Transverse colon (tissue), 4 donors: Measurements from ENCODE around the gene PRSS38. TPM values are rescaled to one million over a fixed set of nuclear protein-coding genes. Genes with fewer than 3 reads are reported as not detected.

Experiments used
- DNase-seq: peaks from one replicate; pipeline ENCODE4 v3.0.0-alpha.2; 2019
- H3K27ac ChIP-seq, 4 donors: fragments of 200-600 bp; sonication (generic); 2 replicates each; pipeline ENCODE4 v1.5.1; 2016 to 2018; ENCODE audit warnings: inconsistent platforms in 4 of 4
- H3K27me3 ChIP-seq: fragments of 200-600 bp; sonication (generic); 2 replicates; pipeline ENCODE4 v1.5.1; 2017; ENCODE audit warnings: inconsistent platforms
- H3K36me3 ChIP-seq, 4 donors: fragments of 200-600 bp; sonication (generic); 2 replicates each; pipeline ENCODE4 v1.5.1; 2017 to 2019; ENCODE audit warnings: inconsistent platforms in 4 of 4
- H3K4me1 ChIP-seq, 4 donors: fragments of 200-600 bp; sonication (generic); 2 replicates each; pipeline ENCODE4 v1.5.1; 2017 to 2020; ENCODE audit warnings: inconsistent platforms in 4 of 4
- H3K4me3 ChIP-seq, 4 donors: fragments of 200-600 bp; sonication (generic); 1 replicate in 1 of 4; 2 replicates in 3 of 4; pipeline versions ENCODE4 v1.5.1 to v1.6.1; 2017 to 2019; ENCODE audit warnings: inconsistent platforms in 4 of 4
- H3K9me3 ChIP-seq, 2 donors: fragments of 200-600 bp; sonication (generic); 2 replicates each; pipeline ENCODE4 v1.5.1; 2017 to 2019; ENCODE audit warnings: inconsistent platforms in 2 of 2
- EP300 ChIP-seq: sonication (generic); formaldehyde crosslinking; IDR thresholded peaks from one replicate; pipeline ENCODE4 v1.6.1; 2017; ENCODE audit warnings: antibody characterized with exemption, low read depth
- POLR2A ChIP-seq: fragments of 450-650 bp; IDR thresholded peaks from one replicate; pipeline ENCODE4 v1.6.1; 2016; ENCODE audit warnings: antibody characterized with exemption, mild to moderate bottlenecking, moderate library complexity
- POLR2AphosphoS5 ChIP-seq, 3 donors: sonication (generic); formaldehyde crosslinking; IDR thresholded peaks; one replicate each; pipeline ENCODE4 v1.6.1; 2016; ENCODE audit warnings: antibody characterized with exemption in 3 of 3
- WGBS, 2 donors: methylation state at CpG; one replicate each; pipeline ENCODE4 v1.1.5; 2018; ENCODE audit warnings: low coverage in 1 of 2; 5-methylcytosine and 5-hydroxymethylcytosine counted together
- in situ Hi-C, 4 donors: fragments of 200-750 bp; cut with MboI; loops; one replicate each; pipeline versions ENCODE4 v1.15.0 to v1.15.1; 2017; ENCODE audit warnings: low sequenced_read_pairs in 3 of 4, low pct_ligation_motif_present in 1 of 4, low pct_unique_long_range_greater_than_20kb in 1 of 4
- intact Hi-C: fragments of 100-400 bp; cut with DNase I; formaldehyde crosslinking; loops from one replicate; pipeline ENCODE4 v1.15.1; 2023; ENCODE audit warnings: low total_unique reads
- total RNA-seq, 4 donors: library from RNA; depleted of rRNA; stranded (reverse); fragments of >200 nt; gene quantifications; one replicate each; pipeline ENCODE4 v1.1.0, GENCODE V29; 2016
- TF ChIP-seq, protein P1 (sequence below), 5 experiments: fragments of 200-600 bp in 3 of 5; fragments of 450-650 bp in 2 of 5; sonication (generic) in 3 of 5; IDR thresholded peaks; 1 replicate in 2 of 5; 2 replicates in 3 of 5; pipeline ENCODE4 v1.5.1; 2016 to 2017; ENCODE audit warnings: antibody characterized with exemption in 5 of 5, inconsistent platforms in 3 of 5, mild to moderate bottlenecking in 2 of 5, moderate library complexity in 1 of 5

Gene PRSS38
- total RNA-seq, 4 donors from 2014 or later = not detected

DNA sequence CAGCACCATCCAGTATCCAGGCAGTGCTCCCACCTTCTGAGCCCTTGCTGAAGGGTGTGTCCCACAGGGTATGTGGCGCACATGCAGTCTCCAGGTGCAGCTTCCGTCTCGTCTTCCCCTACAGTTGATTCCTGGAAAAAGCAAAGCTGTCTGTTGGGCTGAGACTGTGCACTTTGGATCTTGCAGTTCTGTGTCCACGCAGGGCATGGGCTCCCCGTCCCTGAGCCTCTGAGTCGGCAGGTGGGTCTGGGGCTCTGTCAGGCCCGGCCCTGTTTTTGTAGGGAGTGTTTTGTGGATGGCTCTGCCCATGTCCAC is 47.4 kb upstream of the PRSS38 start:
- Histone ChIP-seq H3K27me3 (no peaks in the 10 kb centered on the region), H3K4me1 (peaks cover 2 to 10% (median 6%) of the 10 kb centered on the region in 4 donors), H3K27ac (no peak overlapping the region), H3K9me3 (no peaks in the 10 kb centered on the region), H3K36me3 (peaks cover 0 to 5% (median 0%) of the 10 kb centered on the region in 4 donors), H3K4me3 (no peak overlapping the region)
- TF ChIP-seq POLR2A (no peak), EP300 (no peak), POLR2AphosphoS5 (IDR thresholded peaks at IDR 0.05) (no peak)
- TF ChIP-seq, protein P1, sequence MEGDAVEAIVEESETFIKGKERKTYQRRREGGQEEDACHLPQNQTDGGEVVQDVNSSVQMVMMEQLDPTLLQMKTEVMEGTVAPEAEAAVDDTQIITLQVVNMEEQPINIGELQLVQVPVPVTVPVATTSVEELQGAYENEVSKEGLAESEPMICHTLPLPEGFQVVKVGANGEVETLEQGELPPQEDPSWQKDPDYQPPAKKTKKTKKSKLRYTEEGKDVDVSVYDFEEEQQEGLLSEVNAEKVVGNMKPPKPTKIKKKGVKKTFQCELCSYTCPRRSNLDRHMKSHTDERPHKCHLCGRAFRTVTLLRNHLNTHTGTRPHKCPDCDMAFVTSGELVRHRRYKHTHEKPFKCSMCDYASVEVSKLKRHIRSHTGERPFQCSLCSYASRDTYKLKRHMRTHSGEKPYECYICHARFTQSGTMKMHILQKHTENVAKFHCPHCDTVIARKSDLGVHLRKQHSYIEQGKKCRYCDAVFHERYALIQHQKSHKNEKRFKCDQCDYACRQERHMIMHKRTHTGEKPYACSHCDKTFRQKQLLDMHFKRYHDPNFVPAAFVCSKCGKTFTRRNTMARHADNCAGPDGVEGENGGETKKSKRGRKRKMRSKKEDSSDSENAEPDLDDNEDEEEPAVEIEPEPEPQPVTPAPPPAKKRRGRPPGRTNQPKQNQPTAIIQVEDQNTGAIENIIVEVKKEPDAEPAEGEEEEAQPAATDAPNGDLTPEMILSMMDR (IDR thresholded peaks at IDR 0.05) = no peak
- in situ Hi-C loops = loop anchor here (5.0 to 25.0 kb wide), 4 partner anchors 167 to 194 kb away; partner anchors contain the start of gene WNT9A (in 1 of the 4)
- intact Hi-C loops = no loop called here
- WGBS, 2 donors = 82 to 90% methylated on average over 3 to 7 of the region's 7 CpGs
- no peak for DNase-seq

DNA sequence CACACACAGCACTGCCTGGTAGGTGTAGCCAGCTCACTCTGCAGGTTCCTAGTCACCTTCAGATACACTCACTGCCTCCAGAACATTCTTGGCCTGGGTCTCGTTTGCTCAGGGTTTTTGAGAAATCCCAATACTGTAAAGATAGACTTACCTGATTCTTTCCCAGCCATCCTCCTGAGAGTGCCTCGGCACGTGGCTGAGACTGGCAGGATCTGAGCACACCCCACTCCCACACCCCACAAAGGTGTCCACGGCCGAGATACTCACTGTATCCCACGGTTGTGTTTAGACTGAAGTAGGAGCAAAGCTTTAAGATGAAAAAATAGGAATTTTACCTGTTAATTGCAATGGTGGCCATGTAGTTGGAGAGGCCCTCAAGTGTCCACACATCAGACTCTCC is 46.8 kb upstream of the PRSS38 start:
- intact Hi-C loops = no loop called here
- TF ChIP-seq POLR2A (no peak), POLR2AphosphoS5 (IDR thresholded peaks at IDR 0.05) (no peak), EP300 (no peak)
- TF ChIP-seq, protein P1 (IDR thresholded peaks at IDR 0.05) = no peak
- H3K36me3 ChIP-seq = peaks cover 0 to 5% (median 0%) of the 10 kb centered on the region in 4 donors
- in situ Hi-C loops = loop anchor here (5.0 to 25.0 kb wide), 4 partner anchors 166 to 194 kb away; partner anchors contain the start of gene WNT9A (in 1 of the 4)
- no peak overlapping the region for H3K4me3 ChIP-seq
- H3K9me3 ChIP-seq = no peaks in the 10 kb centered on the region
- no peak overlapping the region for H3K27ac ChIP-seq
- 85% methylated on average over 6 of the region's 6 CpGs; no CpG with 5 or more reads in 1 of the 2 donors for WGBS, 2 donors
- H3K27me3 ChIP-seq = no peaks in the 10 kb centered on the region
- peaks cover 0 to 7% (median 3%) of the 10 kb centered on the region in 4 donors for H3K4me1 ChIP-seq
- no peak for DNase-seq

DNA sequence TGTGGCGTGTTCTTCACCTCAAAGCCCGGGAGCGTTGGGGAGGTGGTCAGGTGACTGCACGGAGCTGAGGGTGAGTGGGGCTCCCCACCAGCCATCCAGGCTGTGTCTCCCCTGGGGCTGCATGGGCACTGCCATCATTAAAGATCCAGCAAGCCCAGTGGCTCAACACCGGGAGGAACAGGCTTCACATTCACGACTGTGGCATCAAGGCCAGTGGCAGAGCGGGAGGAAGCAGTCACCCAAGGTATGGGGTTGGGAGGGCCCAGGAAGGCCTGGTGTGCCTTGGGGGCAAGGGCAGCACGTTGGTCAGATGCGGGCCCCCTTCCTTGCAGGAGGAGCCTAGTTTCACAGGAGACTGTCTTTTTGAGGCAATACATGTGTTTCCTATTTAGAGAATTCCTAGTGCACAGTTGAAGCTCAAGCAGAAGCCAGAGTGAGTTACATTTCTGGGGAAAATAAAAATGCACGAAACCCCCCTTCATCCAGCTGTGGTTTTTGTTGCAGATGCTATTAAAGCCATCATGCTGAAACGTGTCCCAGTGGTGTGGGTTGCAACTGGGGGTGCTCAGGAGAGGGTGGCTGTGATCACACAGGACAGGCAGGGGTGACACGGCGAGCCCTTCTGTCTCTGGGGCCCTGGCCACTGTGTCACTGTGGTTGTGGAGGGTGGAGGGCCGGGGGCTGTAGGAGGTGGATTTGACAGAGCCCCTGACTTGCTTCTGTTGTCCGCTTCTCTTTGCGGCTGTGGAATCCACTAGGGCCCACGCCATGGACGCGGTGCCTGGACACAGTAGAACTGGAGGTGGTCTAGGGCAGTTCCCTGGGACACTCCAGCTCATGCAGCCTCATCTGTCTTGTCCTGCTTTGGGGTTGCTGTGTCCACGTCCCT is 46.2 kb upstream of the PRSS38 start:
- peaks cover 0 to 7% (median 3%) of the 10 kb centered on the region in 4 donors for H3K4me1 ChIP-seq
- no peak overlapping the region for H3K27ac ChIP-seq
- H3K4me3 ChIP-seq = no peak overlapping the region
- H3K9me3 ChIP-seq = no peaks in the 10 kb centered on the region
- no peak for TF ChIP-seq EP300
- TF ChIP-seq POLR2A = no peak
- TF ChIP-seq, protein P1 (IDR thresholded peaks at IDR 0.05) = no peak
- no peak for TF ChIP-seq POLR2AphosphoS5 (IDR thresholded peaks at IDR 0.05)
- 97% methylated on average over 20 of the region's 20 CpGs; no CpG with 5 or more reads in 1 of the 2 donors for WGBS, 2 donors
- no peaks in the 10 kb centered on the region for H3K27me3 ChIP-seq
- no peak for DNase-seq
- intact Hi-C loops (no loop called here), in situ Hi-C loops (loop anchor here (5.0 to 25.0 kb wide), 4 partner anchors 166 to 193 kb away; partner anchors contain the start of gene WNT9A (in 1 of the 4))
- H3K36me3 ChIP-seq = peaks cover 0 to 5% (median 0%) of the 10 kb centered on the region in 4 donors

DNA sequence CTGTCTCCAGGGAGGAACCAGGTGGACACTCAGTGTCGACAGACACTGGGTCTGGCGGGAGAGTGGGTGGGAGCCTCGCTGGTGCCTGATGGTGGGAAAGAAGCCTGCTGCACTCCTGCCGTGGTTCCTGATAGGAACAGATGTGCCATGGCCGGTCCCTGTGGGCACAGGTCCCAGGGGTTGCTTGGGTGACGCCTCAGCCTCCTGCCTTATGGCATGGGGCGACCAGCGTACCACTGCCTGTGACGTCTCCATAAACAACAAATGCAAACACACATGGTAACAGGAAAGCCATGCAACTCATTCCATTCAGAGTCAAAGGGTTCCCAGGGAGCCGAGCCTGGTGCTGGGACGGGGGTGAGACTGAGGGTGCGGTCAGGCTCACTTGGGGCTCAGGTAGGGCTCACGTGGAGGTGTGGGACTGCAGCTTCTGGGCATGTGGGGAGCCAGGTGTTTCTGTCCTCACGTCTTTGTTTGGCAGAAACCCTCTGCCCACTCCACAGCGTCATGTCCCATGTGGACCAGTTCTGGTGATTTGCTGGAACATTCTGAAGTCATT is 45.5 kb upstream of the PRSS38 start:
- in situ Hi-C loops (loop anchor here (5.0 to 25.0 kb wide), 4 partner anchors 165 to 192 kb away; partner anchors contain the start of gene WNT9A (in 1 of the 4)), intact Hi-C loops (no loop called here)
- Histone ChIP-seq H3K27me3 (no peaks in the 10 kb centered on the region), H3K36me3 (peaks cover 0 to 5% (median 0%) of the 10 kb centered on the region in 4 donors), H3K4me3 (no peak overlapping the region), H3K4me1 (peaks cover 0 to 7% (median 3%) of the 10 kb centered on the region in 4 donors), H3K27ac (no peak overlapping the region), H3K9me3 (no peaks in the 10 kb centered on the region)
- no peak for DNase-seq
- 96 to 100% methylated on average over 2 to 15 of the region's 15 CpGs for WGBS, 2 donors
- TF ChIP-seq POLR2A (no peak), POLR2AphosphoS5 (IDR thresholded peaks at IDR 0.05) (no peak), EP300 (no peak)
- TF ChIP-seq, protein P1 (IDR thresholded peaks at IDR 0.05) = no peak
